Stimulated activated CD4-positive, alpha-beta T cell treated with anti-CD3 and anti-CD28 coated beads, Interleukin-15, amount 100 ng/mL, for 1 hour (primary cell): ENCODE measurements around the gene ZNF343.
"Not testable (repeated sequence)": the region's sequence is repeated elsewhere in the genome, so short reads cannot be mapped to it uniquely, and the experiment has no call there.

Source experiments
- DNase-seq, 2 donors: peaks; one replicate each; pipeline ENCODE4 v3.0.0-alpha.2; 2020; ENCODE audit warnings: low read depth in 1 of 2, low spot score in 1 of 2

The ZNF343 gene

DNA sequence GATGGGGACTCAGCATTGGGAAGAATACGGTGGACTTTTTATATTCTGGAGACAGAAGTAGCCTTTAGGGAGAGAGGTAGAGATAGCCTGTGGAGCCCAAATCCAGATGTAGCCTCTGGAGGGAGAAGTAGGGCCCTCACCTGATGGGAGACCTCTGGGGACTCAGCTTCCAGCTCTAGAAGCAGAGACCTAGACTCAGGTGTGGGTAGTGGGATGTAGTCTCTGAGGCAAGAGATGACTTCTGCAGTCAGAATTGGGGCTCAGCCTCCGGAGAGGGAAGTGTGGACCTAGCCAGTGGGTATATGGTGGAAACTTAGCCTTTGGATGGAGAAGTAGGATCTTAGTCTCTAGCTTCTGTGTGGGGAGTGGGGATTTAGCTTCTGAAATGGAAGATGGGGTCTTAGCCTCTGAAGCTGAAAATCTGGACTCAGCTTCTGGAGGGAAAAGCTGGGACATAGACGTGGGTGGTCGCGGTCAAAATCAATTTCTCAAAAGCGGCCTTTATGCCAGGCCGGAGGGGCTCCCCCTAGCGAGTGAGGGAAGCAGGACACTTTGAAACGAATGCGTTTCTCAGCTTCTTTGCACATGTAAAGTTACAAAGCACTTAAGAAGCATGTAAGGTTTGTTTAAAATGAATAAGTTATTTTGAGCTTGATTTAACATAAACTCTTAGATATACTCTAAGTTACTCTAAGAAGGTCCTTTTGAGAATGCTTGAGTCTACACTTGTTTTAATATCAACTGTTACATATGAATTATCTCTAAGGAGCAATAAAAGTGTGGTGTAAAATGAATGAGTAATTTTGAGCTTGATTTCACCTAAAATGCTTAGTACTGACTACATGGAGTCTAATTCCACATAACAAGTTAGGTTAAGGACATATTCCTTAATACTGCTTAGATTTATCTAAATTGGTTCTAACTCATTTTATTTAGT lies 12.9 kb upstream of the ZNF343 start:
- peak in 1 of 2 donors; percentile 36 for DNase-seq

DNA sequence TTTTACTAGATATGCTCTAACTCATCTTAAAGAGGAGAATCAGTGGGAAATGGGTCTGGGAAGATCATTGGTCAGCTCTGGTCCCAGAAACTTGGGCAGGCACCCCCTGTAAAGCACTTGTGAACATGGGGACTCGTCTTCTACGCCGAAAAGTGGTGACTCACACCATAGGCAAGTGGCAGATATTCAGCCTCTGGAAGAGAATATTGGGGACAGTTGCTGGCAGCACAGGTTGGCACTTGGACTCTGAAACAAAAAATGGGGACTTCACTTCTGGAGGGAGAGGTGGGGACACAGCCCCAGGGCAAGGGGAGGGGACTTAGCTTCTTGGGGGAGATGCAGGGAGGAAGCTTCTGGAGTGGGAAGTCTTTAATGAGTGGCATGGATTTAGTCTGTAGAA lies 11.9 kb upstream of the ZNF343 start:
- DNase-seq: no peak

DNA sequence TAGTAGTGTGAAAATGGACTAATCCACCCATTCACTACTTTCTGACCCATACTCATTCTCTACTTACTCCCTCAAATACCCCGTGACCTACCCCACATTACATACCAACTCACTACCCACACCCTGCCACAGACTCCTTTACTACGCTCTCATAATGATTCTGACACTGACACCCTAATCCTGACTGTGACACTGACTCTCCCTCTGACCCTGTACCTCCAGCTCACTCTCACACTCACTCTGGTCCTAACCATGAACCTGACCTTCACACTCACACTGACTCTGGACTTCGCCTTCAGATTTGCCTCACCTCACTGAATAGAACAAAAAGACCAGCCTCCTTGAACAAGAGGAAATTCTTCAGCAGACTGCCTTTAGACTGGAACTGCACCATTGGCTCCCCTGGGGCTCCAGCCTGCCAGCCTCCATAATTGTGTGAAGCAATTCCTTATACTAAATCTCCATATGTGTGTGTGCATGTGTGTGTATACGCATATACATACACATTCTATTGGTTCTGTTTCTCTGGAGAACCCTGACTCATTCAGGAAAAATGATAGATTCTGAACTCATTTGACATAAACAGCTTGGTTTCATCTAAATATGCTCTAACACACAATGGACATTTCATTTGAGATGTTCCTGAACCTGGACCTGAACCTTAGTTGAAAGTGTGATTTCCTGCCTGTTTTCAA lies 10.5 kb upstream of the ZNF343 start:
- DNase-seq: no peak

DNA sequence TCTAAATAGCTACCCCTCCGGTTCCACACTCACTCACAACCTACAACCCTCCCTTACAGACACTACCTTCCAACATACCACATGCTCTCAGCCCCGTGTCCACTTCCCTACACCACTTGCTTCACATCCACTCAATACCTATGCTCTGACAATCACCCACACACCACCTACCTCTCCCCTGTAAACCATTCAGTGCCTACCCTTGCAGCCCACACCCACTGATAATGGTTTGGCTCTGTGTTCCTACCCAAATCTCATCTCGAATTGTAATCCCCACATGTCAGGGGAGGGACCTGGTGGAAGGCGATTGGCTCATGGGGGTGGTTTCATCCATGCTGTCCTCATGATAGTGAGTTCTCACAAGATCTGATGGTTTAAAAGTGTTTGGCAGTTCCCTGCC lies 9.8 kb upstream of the ZNF343 start:
- DNase-seq: no peak

GRCh38 chr20:2518096-2518495 lies 9.4 kb upstream of the ZNF343 start:
- no peak for DNase-seq

DNA sequence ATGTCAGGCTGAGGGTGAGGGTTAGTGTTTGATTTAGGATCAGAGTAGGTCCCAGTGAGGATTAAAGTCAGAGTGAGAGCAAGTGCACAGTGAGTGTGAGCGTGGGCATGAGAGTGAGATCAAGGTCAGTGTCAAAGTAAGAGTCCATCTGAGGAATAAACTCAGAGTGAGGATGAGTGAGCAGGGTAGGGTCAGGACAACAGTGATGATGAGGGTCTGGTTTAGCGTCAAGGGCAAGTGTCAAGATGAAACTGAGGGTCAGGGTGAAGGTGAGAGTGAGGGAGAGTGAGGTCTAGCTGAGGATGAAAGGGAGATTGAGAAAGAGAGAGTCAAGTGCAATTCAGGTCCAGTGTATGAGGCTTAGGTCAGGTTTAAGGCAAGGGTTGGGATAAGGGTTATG lies 7.7 kb upstream of the ZNF343 start:
- no peak for DNase-seq

DNA sequence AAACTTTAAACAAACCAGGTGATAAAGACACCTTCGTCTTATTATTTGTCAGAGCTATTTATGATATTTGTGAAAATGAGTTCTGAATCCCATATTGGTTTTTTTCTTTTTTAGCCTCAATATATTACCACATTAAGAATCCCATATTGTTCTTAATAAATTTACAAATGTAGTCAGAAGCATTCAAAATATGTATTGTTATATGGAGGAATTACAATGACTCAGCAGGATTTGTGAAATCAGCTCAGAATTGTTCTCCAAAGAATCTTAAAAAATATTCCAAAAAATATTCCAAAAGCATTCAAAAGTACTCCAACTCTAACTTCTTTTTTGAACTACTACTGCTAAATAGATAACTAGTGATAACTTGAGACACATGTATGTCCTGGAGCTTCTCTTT lies 6.5 kb upstream of the ZNF343 start:
- DNase-seq: no peak

- DNase-seq: no peak
Observed at GRCh38 chr20:2509794-2510193, 1.1 kb upstream of the ZNF343 start.

DNA sequence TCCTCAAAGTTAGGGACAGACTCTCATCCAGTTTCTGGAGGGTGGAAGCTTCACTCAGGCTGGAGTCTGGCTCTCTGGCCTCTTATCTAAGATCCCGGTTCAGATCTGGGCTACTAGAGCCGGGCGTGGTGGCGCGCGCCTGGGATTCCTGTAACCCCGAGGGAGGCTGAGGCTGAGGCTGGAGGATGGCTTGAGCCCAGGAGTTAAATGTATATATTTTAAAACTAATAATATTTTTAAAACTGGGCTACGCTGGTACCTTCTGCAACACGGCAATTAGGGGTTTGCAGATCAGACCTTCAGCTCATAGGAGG lies 710 bp upstream of the ZNF343 start:
- DNase-seq: no peak

DNA sequence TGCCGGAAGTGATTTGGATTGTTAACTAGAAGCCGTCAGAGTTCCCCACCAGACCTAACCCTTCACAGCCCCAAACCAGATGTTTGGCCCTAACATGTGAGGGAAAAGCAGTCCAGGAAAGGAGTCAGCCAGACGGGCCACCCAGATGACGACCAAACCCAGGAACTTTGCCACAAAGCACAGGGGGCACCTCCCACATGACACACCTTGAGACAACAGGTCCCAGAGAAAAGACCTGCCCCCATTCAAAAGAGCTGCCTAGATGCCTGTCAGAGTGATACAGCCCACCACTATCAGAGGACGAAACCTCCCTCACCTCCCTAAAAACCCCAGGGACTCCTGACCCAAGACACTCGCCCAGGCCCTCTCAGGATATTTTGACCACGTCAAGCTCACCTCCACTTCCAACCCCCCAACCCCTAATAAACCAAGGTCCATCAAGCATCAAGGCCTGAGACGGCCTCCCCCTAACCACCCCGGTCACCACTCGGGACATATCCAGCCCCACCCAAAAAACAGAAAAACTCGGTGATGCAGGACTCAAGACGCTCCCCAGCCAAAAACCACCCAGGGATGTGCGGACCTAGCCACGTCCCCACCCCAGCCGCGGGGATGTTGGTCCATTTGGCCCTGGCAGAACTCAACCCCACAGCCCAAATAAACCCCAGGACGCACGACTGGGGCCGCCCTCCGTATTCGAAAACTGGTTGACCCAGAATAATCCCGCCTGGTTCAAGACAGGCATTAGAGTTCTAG lies 662 bp downstream of the ZNF343 start:
- DNase-seq: no peak

DNA sequence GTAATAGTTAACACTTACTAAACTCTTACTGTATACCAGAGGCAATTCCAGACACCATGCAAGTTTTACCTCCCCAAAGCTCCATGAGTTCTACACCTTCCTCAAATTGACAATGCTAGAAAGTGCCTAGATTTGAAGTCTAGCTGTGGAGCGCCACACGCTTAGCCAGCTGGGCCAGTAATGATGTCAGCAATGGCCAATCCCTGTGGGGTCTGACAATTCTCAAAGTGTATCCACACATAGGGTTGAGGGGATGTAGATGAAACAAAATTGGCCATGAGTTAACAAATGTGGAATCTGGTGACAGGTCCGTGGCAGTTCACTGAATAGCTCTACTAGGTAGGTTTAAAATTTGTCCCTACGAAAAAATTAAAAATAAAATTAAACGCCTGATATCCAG lies 1.3 kb downstream of the ZNF343 start:
- DNase-seq: no peak

GRCh38 chr20:2506426-2506825 lies 2.3 kb downstream of the ZNF343 start:
- not testable (repeated sequence) for DNase-seq

- DNase-seq: not testable (repeated sequence)
Observed at GRCh38 chr20:2504803-2505202, 3.9 kb downstream of the ZNF343 start.

DNA sequence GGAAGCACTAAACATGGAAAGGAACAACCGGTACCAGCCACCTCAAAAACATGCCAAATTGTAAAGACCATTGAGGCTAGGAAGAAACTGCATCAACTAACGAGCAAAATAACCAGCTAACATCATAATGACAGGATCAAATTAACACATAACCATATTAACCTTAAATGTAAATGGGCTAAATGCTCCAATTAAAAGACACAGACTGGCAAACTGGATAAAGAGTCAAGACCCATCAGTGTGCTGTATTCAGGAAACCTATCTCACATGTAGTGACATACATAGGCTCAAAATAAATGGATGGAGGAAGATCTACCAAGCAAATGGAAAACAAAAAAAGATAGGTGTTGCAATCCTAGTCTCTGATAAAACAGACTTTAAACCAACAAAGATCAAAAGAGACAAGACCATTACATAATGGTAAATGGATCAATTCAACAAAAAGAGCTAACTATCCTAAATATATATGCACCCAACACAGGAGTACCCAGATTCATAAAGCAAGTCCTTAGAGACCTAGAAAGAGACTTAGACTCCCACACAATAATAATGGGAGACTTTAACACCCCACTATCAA lies 5.8 kb downstream of the ZNF343 start:
- DNase-seq: not testable (repeated sequence)

DNA sequence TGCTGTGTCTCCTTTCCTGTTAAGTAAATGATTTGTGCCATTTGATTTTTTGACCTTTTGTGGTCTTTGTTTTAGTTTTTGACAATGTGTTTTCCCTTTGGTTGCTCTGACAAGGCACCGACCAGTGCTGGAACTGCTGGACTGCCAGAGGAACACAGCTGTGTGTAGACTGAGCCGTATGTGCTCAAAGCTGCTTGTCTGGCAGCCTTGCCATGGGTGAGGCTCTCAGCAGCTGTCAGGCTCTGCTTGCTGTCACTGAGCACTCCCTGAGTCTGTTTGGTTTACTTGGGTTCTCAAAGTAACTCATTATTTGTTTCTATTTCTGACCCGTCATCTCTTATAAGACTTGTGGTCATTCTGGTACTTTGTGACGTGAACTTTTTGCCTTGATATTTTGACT lies 23.1 kb downstream of the ZNF343 start:
- no peak for DNase-seq

- DNase-seq: no peak
Observed at GRCh38 chr20:2485080-2485479, 23.6 kb downstream of the ZNF343 start.

- no peak for DNase-seq
Observed at GRCh38 chr20:2483504-2483903, 25.2 kb downstream of the ZNF343 start.

DNA sequence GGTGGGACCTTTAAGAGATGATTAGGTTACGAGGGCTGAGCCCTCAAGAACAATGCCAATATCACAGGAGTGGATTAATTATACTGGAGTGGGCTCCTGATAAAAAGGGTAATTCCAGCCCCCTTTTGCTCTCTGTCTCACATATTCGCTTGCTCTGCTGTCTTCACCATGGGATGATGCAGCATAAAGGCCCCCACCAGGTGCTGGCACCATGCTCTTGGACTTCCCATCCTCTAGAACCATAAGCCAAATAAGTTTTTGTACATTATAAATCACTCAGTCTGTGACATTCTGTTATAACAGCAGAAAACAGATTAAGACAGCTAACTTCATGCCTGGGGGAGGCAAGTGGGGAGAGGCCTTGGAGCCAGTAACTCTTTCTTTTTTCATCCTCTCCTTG lies 28.3 kb downstream of the ZNF343 start:
- no peak for DNase-seq

GRCh38 chr20:2476742-2477615 lies 31.7 kb downstream of the ZNF343 start:
- DNase-seq: no peak

DNA sequence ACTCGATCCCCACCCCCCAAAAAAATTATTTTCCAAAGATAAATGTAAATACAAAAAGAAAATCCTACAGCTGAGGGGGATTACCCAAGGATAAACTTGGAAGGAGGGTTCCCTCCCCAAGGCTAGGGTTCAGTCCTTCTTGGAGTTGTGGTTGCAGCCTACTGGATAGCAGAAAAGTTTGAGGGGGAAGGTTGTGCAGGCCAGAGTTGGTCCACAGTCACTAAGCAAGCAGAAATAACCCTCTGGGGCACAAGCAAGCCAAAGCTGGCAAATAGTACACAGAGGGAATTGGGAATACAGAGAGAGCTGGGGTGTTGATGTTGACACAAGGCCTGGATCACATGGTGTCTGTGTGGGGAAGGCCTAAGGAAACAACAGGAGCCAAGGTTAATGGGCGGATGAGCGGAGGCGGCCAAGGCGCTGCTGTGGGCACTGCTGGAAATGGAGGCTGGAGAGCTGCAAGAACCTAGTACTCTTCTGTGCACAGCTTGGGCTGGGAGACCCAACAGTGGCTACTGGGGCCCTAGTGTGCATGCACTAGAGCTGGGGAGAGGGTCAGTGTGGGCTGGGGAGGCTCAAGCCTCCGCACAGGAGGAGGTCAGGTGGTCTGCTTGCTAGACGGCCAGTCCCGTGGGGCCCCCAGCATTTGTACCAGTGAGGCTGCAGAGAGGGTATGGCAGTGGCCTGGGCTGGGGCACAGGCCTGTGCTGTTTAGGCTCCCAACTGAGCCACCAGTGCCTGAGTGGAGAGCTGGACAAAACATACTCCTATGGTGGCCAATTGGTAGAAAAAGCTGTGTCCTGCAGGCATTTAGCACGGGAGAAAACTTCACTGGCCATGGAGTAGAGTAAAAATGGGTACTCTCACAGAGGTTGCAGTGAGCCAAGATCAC lies 32.6 kb downstream of the ZNF343 start:
- no peak for DNase-seq
